Measurements from ENCODE around the gene FOXO1.

DNA sequence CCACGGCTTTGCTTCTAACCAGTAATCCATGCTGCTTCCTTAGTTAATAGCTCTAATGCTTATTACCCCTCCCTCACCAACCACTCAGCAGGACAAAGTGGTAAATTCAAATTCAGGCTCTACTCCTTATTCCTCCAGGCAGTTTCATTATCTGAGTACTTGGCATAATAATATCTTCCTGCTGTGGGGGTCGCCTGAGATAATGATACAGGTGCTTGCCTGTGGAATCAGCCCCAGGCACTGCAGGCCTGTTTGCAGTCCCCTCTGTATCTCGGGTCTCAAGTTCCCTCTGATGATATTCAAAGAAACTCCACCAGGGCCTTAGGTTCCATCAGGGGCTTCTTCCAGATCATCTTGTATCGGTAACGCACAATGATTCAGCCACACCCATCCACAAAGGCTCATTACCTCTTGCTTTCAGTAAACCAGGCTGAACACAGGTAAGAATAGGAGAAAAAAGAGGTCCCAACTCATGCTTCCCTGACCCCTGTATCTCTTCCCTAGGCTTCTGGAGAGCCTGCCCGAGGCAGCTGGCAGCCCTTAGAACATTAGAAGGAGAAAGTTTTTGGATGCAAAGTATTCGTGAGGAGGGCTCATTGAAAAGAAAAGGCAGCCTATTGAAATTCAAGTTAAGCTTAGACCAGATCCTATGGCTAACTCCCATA lies 14.3 kb upstream of the FOXO1 start:
- TF ChIP-seq, protein P1, sequence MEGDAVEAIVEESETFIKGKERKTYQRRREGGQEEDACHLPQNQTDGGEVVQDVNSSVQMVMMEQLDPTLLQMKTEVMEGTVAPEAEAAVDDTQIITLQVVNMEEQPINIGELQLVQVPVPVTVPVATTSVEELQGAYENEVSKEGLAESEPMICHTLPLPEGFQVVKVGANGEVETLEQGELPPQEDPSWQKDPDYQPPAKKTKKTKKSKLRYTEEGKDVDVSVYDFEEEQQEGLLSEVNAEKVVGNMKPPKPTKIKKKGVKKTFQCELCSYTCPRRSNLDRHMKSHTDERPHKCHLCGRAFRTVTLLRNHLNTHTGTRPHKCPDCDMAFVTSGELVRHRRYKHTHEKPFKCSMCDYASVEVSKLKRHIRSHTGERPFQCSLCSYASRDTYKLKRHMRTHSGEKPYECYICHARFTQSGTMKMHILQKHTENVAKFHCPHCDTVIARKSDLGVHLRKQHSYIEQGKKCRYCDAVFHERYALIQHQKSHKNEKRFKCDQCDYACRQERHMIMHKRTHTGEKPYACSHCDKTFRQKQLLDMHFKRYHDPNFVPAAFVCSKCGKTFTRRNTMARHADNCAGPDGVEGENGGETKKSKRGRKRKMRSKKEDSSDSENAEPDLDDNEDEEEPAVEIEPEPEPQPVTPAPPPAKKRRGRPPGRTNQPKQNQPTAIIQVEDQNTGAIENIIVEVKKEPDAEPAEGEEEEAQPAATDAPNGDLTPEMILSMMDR (IDR thresholded peaks at IDR 0.05) = no peak
- TF ChIP-seq POLR2A (IDR thresholded peaks at IDR 0.05) = no peak
